Hepatocyte (in vitro differentiated cells): Measurements from ENCODE around the gene CBX2. TPM values are rescaled to one million over a fixed set of nuclear protein-coding genes. Genes with fewer than 3 reads are reported as not detected.

Experiments
- DNase-seq: peaks from one replicate; pipeline ENCODE4 v3.0.0-alpha.2; 2016; ENCODE audit warnings: low spot score
- H2AFZ ChIP-seq: fragments of 200-600 bp; sonication (generic); 2 replicates; pipeline ENCODE4 v1.6.0; 2016; ENCODE audit warnings: antibody characterized with exemption, mild to moderate bottlenecking
- H3K27ac ChIP-seq: fragments of 200-600 bp; sonication (generic); 2 replicates; pipeline ENCODE4 v1.5.1; 2016; ENCODE audit warnings: mild to moderate bottlenecking
- H3K27me3 ChIP-seq: fragments of 200-600 bp; sonication (generic); 2 replicates; pipeline ENCODE4 v1.6.1; 2016
- H3K36me3 ChIP-seq: fragments of 200-600 bp; sonication (generic); replicated peaks from 2 replicates; pipeline ENCODE4 v1.5.1; 2016; ENCODE audit warnings: low read depth; ENCODE audit not compliant: insufficient read depth
- H3K4me1 ChIP-seq: fragments of 200-600 bp; sonication (generic); 2 replicates; pipeline ENCODE4 v1.5.1; 2016; ENCODE audit warnings: mild to moderate bottlenecking, moderate library complexity; ENCODE audit not compliant: insufficient read depth
- H3K4me2 ChIP-seq: fragments of 200-600 bp; sonication (generic); 2 replicates; pipeline ENCODE4 v1.6.0; 2016
- H3K4me3 ChIP-seq: fragments of 200-600 bp; sonication (generic); 2 replicates; pipeline ENCODE4 v1.5.1; 2016; ENCODE audit warnings: mild to moderate bottlenecking
- H3K79me2 ChIP-seq: fragments of 200-600 bp; sonication (generic); 2 replicates; pipeline ENCODE4 v1.6.0; 2017; ENCODE audit warnings: mild to moderate bottlenecking
- H3K9me2 ChIP-seq: fragments of 200-600 bp; sonication (generic); replicated peaks from 2 replicates; pipeline ENCODE4 v1.6.0; 2017; ENCODE audit warnings: mild to moderate bottlenecking; ENCODE audit not compliant: insufficient read depth
- H3K9me3 ChIP-seq: fragments of 200-600 bp; sonication (generic); 2 replicates; pipeline ENCODE4 v1.5.1; 2016; ENCODE audit warnings: low read depth, mild to moderate bottlenecking
- H4K20me1 ChIP-seq: fragments of 200-600 bp; sonication (generic); 2 replicates; pipeline ENCODE4 v1.6.0; 2016; ENCODE audit warnings: mild to moderate bottlenecking; ENCODE audit not compliant: insufficient read depth, poor library complexity, severe bottlenecking
- CTCF ChIP-seq: fragments of 200-600 bp; sonication (generic); IDR thresholded peaks from 2 replicates; pipeline ENCODE4 v1.5.1; 2016; ENCODE audit warnings: antibody characterized with exemption, mild to moderate bottlenecking; ENCODE audit not compliant: poor library complexity
- EZH2 ChIP-seq: fragments of 200-600 bp; sonication (generic); IDR thresholded peaks from 2 replicates; pipeline ENCODE4 v1.6.1; 2016; ENCODE audit warnings: antibody characterized with exemption, mild to moderate bottlenecking, borderline replicate concordance
- EZH2phosphoT487 ChIP-seq: fragments of 200-600 bp; sonication (generic); IDR thresholded peaks from one replicate; pipeline ENCODE4 v1.6.1; 2018; ENCODE audit warnings: antibody characterized with exemption, mild to moderate bottlenecking, low read depth, moderate library complexity; ENCODE audit not compliant: unreplicated experiment, severe bottlenecking
- WGBS: methylation state at CpG from one replicate; pipeline ENCODE4 v1.1.6; 2016; ENCODE audit warnings: low lambda C conversion rate; ENCODE audit errors: missing lambda C conversion rate; 5-methylcytosine and 5-hydroxymethylcytosine counted together
- polyA plus RNA-seq: library from polyadenylated mRNA; unstranded; fragments of >200 nt; fragmentation: Nextera tagmentation; extraction: Ambion mirVana; gene quantifications from 2 replicates; pipeline ENCODE4 v1.2.1, GENCODE V29; 2016
- total RNA-seq: library from RNA; depleted of rRNA; stranded (reverse); fragments of >200 nt; gene quantifications from 2 replicates; pipeline ENCODE4 v1.2.3, GENCODE V29; 2014

Gene CBX2
- total and polyA plus RNA-seq, 2 experiments from 2014 or later, result 11.6 to 16.3 TPM

- no peak overlapping the region for H2AFZ ChIP-seq
- no peak overlapping the region for H3K4me2 ChIP-seq
- 93% methylated on average over 22 of the region's 27 CpGs for WGBS
These were observed 4.0 kb downstream of the CBX2 start for GRCh38 chr17:79781736-79782575.

GRCh38 chr17:79783891-79784290 lies 5.9 kb downstream of the CBX2 start:
- no peak overlapping the region for H2AFZ ChIP-seq
- peaks cover 21% of the 10 kb centered on the region for H3K27me3 ChIP-seq
- H3K9me2 ChIP-seq, result no peaks in the 10 kb centered on the region

More at GRCh38 chr17:79781736-79782575, 4.0 kb downstream of the CBX2 start:
- H3K79me2 ChIP-seq, result peaks cover 25% of the 10 kb centered on the region
- no peak for DNase-seq
- H3K36me3 ChIP-seq, result no peaks in the 10 kb centered on the region
- peaks cover 16% of the 10 kb centered on the region for H4K20me1 ChIP-seq
- no peaks in the 10 kb centered on the region for H3K9me3 ChIP-seq
- no peaks in the 10 kb centered on the region for H3K9me2 ChIP-seq
- TF ChIP-seq CTCF, result no peak
- TF ChIP-seq EZH2, result no peak
- TF ChIP-seq EZH2phosphoT487, result no peak
- H3K4me3 ChIP-seq, result no peak overlapping the region
- peaks cover 18% of the 10 kb centered on the region for H3K4me1 ChIP-seq
- peaks cover 3% of the 10 kb centered on the region for H3K27me3 ChIP-seq
- H3K27ac ChIP-seq, result no peak overlapping the region

GRCh38 chr17:79784353-79785016 lies 6.5 kb downstream of the CBX2 start:
- no peaks in the 10 kb centered on the region for H3K9me3 ChIP-seq
- peaks cover 8% of the 10 kb centered on the region for H3K4me1 ChIP-seq
- no peak for DNase-seq
- H3K4me2 ChIP-seq, result no peak overlapping the region
- WGBS, result 95% methylated on average over 26 of the region's 31 CpGs
- peaks cover 10% of the 10 kb centered on the region for H4K20me1 ChIP-seq
- peaks cover 12% of the 10 kb centered on the region for H3K79me2 ChIP-seq
- TF ChIP-seq EZH2phosphoT487, result no peak
- TF ChIP-seq CTCF, result no peak
- TF ChIP-seq EZH2, result no peak
- no peak overlapping the region for H2AFZ ChIP-seq
- H3K9me2 ChIP-seq, result no peaks in the 10 kb centered on the region
- peaks cover 27% of the 10 kb centered on the region for H3K27me3 ChIP-seq
- H3K36me3 ChIP-seq, result no peaks in the 10 kb centered on the region
- no peak overlapping the region for H3K27ac ChIP-seq
- H3K4me3 ChIP-seq, result no peak overlapping the region

More at GRCh38 chr17:79783891-79784290, 5.9 kb downstream of the CBX2 start:
- Histone ChIP-seq H4K20me1 (peaks cover 16% of the 10 kb centered on the region), H3K4me2 (no peak overlapping the region), H3K4me3 (no peak overlapping the region), H3K36me3 (no peaks in the 10 kb centered on the region), H3K4me1 (peaks cover 11% of the 10 kb centered on the region), H3K9me3 (no peaks in the 10 kb centered on the region), H3K27ac (no peak overlapping the region), H3K79me2 (peaks cover 18% of the 10 kb centered on the region)
- DNase-seq, result no peak
- WGBS, result 98% methylated on average over 18 of the region's 18 CpGs
- TF ChIP-seq CTCF, result no peak
- no peak for TF ChIP-seq EZH2
- TF ChIP-seq EZH2phosphoT487, result no peak
